Stimulated activated memory B cell treated with anti-CD40 and anti-IgM and Interleukin-4, amounts not matched to agents 10 μg/mL and 1 μg/mL and 100 μg/mL, for 72 hours (primary cell): Measurements from ENCODE around the gene CKAP2L.

ENCODE experiments used
- ATAC-seq: fragments of 150-1000 bp; cut with Tn5 transposase; 2 replicates; pipeline ENCODE4 v1.10.0; 2021
- H3K27ac Mint-ChIP-seq: one replicate; pipeline ENCODE4 v1.8.0; 2022; ENCODE audit warnings: mild to moderate bottlenecking, mixed read lengths
- H3K27me3 Mint-ChIP-seq: one replicate; pipeline ENCODE4 v1.8.0; 2022; ENCODE audit warnings: mixed read lengths
- H3K36me3 Mint-ChIP-seq: one replicate; pipeline ENCODE4 v1.8.0; 2022; ENCODE audit warnings: mixed read lengths
- H3K4me1 Mint-ChIP-seq: one replicate; pipeline ENCODE4 v1.8.0; 2022; ENCODE audit warnings: mixed read lengths
- H3K4me3 Mint-ChIP-seq: one replicate; pipeline ENCODE4 v1.8.0; 2022; ENCODE audit warnings: mild to moderate bottlenecking, moderate library complexity, mixed read lengths
- H3K9me3 Mint-ChIP-seq: one replicate; pipeline ENCODE4 v1.8.0; 2022; ENCODE audit warnings: mixed read lengths

CKAP2L gene

DNA sequence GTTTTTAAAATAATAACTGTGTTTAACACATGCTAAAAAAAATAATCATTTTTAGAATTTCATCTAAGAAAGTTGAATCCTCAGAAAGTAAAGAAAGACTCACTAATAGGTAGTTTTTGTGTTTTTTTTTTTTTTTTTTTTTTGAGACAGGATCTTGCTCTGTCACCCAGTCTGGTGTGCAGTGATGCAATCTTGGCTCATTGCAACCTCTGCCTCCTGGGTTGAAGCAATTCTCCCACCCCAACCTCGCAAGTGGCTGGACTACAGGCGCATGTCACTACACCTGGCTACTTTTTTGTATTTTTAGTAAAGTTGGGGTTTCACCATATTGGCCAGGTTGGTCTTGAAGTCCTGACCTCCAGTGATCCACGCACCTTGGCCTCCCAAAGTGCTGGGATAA, 7.1 kb downstream of the CKAP2L start:
- Mint-ChIP-seq H3K27me3 (no peaks in the 10 kb centered on the region), H3K36me3 (peaks cover 10% of the 10 kb centered on the region), H3K9me3 (no peaks in the 10 kb centered on the region), H3K4me3 (no peak overlapping the region), H3K4me1 (peaks cover 10% of the 10 kb centered on the region), H3K27ac (no peak overlapping the region)
- no peak for ATAC-seq

GRCh38 chr2:112756207-112756606, 8.2 kb downstream of the CKAP2L start:
- no peaks in the 10 kb centered on the region for H3K9me3 Mint-ChIP-seq
- no peak overlapping the region for H3K4me3 Mint-ChIP-seq
- no peak overlapping the region for H3K27ac Mint-ChIP-seq
- no peaks in the 10 kb centered on the region for H3K27me3 Mint-ChIP-seq
- H3K36me3 Mint-ChIP-seq = peaks cover 10% of the 10 kb centered on the region
- H3K4me1 Mint-ChIP-seq = peaks cover 10% of the 10 kb centered on the region
- ATAC-seq = no peak

DNA sequence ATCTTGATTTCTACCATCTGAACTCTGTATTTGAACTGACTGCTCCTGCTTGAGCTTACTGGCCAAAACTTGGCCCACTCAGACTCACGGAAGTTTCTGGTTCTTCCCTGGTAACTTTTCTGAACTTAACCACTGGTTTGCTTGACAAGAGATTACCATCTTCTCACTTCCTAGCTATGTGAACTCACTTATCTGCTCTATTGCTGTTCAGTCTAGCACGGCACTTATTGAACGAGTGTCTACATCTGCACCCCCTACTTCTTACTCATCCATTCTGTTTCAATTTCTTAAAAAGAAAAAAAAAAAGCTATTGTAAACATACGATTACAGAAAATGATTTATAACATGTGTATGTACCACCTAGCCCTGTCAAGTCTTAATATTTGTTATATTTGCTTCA, 9.0 kb downstream of the CKAP2L start:
- Mint-ChIP-seq H3K4me1 (peaks cover 10% of the 10 kb centered on the region), H3K36me3 (peaks cover 10% of the 10 kb centered on the region), H3K9me3 (no peaks in the 10 kb centered on the region), H3K27me3 (no peaks in the 10 kb centered on the region), H3K4me3 (no peak overlapping the region), H3K27ac (no peak overlapping the region)
- ATAC-seq = no peak

DNA sequence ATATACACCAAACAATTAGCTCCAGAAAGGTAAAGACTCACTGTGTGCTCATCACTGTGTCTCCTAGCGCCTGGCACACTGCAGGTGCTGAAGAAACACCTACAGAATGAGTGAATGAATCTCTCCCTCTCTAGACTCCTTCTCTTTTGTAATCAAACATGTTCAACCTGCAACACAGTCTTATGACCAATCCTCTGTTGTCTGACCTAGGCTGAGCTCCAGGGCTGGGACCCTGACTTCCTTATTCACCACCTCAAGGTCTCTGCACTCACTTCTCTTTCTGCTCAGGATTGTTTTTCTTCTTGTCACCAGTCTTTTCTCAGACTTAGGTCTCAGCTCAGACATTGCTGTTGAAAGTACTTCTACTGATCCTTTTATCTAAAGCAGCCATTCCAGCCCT, 9.8 kb downstream of the CKAP2L start:
- H3K4me1 Mint-ChIP-seq = peaks cover 18% of the 10 kb centered on the region
- no peak overlapping the region for H3K4me3 Mint-ChIP-seq
- no peaks in the 10 kb centered on the region for H3K27me3 Mint-ChIP-seq
- no peaks in the 10 kb centered on the region for H3K9me3 Mint-ChIP-seq
- no peak overlapping the region for H3K27ac Mint-ChIP-seq
- H3K36me3 Mint-ChIP-seq = peaks cover 10% of the 10 kb centered on the region
- no peak for ATAC-seq

DNA sequence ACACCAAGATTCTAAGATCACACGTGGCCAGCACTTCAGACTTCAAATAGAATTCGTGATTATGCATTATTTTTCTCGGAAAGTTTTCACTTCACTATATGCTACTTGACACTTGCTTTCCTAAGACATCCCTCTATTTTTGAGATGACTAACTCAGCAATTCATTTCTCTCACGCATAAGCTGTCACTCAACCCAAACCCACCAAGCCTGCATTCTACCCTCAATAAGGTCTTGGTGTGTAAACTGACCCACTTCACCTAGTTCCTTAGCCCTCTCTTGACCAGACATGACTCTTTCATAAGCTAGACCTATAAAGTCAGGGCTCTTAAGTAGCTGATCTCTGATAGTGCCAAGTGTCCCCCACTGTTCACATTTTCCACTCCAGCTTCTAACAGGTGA, 11.7 kb downstream of the CKAP2L start:
- Mint-ChIP-seq H3K27me3 (no peaks in the 10 kb centered on the region), H3K27ac (no peak overlapping the region), H3K9me3 (no peaks in the 10 kb centered on the region), H3K4me1 (peaks cover 18% of the 10 kb centered on the region), H3K4me3 (no peak overlapping the region), H3K36me3 (peaks cover 11% of the 10 kb centered on the region)
- ATAC-seq = no peak

GRCh38 chr2:112751451-112752197, 12.8 kb downstream of the CKAP2L start:
- Mint-ChIP-seq H3K4me3 (no peak overlapping the region), H3K9me3 (no peaks in the 10 kb centered on the region), H3K4me1 (peaks cover 18% of the 10 kb centered on the region), H3K27ac (no peak overlapping the region), H3K36me3 (peaks cover 15% of the 10 kb centered on the region), H3K27me3 (no peaks in the 10 kb centered on the region)
- no peak for ATAC-seq

GRCh38 chr2:112750560-112750843, 13.9 kb downstream of the CKAP2L start:
- Mint-ChIP-seq H3K27me3 (no peaks in the 10 kb centered on the region), H3K36me3 (peaks cover 15% of the 10 kb centered on the region), H3K9me3 (no peaks in the 10 kb centered on the region), H3K4me1 (peaks cover 18% of the 10 kb centered on the region), H3K27ac (peak overlapping the region; percentile 55), H3K4me3 (no peak overlapping the region)
- no peak for ATAC-seq

DNA sequence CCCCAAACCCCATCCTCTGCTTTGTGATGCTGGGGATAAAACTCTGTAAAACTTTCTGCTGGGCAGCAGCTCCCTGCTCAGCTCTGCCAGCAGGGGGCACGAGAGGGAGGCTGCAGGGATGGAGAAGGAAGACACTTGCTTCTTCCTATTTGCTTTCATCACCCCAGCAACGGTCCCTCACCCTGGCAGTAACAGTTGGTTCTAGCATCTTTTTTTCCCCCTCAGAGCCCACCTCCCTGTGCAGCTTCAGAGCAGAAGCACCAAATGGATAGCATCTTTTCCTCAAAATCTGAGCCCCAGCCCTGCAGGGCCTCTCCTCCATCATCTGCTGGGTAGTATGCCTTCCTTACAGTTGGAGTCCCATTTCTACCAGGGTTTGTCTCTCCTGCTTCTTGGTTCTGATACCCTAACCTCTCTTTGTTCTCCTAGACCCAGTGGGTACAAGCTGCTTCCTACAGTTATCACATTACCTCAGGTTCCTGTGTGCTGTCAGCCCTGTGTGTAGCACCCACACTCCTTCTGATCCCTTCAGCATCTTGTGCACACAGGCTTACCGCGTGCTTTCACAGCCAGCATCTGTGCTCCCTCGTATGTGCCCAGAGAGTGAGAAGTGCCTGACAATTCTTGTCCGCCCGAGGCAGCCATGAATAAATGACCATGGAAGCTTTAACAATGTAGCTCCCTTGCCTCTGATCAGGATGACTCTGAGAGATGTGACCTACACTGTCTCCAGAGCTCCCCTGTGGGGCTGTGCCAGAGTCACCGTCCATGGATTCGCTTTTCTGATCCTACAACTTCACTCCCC, 14.5 kb downstream of the CKAP2L start:
- H3K27ac Mint-ChIP-seq = peak overlapping the region; percentile 55
- no peaks in the 10 kb centered on the region for H3K27me3 Mint-ChIP-seq
- no peak overlapping the region for H3K4me3 Mint-ChIP-seq
- H3K4me1 Mint-ChIP-seq = peaks cover 18% of the 10 kb centered on the region
- no peaks in the 10 kb centered on the region for H3K9me3 Mint-ChIP-seq
- peak; percentile 83 for ATAC-seq
- peaks cover 15% of the 10 kb centered on the region for H3K36me3 Mint-ChIP-seq

- Mint-ChIP-seq H3K27me3 (no peaks in the 10 kb centered on the region), H3K4me1 (no peaks in the 10 kb centered on the region), H3K36me3 (peaks cover 22% of the 10 kb centered on the region), H3K4me3 (no peak overlapping the region), H3K27ac (no peak overlapping the region), H3K9me3 (no peaks in the 10 kb centered on the region)
- no peak for ATAC-seq
Observed at GRCh38 chr2:112740527-112740926, 23.9 kb downstream of the CKAP2L start.

- no peak overlapping the region for H3K27ac Mint-ChIP-seq
- no peaks in the 10 kb centered on the region for H3K27me3 Mint-ChIP-seq
- H3K9me3 Mint-ChIP-seq = no peaks in the 10 kb centered on the region
- peaks cover 24% of the 10 kb centered on the region for H3K36me3 Mint-ChIP-seq
- H3K4me1 Mint-ChIP-seq = no peaks in the 10 kb centered on the region
- H3K4me3 Mint-ChIP-seq = no peak overlapping the region
- no peak for ATAC-seq
Observed at GRCh38 chr2:112737542-112738232, 26.7 kb downstream of the CKAP2L start.

DNA sequence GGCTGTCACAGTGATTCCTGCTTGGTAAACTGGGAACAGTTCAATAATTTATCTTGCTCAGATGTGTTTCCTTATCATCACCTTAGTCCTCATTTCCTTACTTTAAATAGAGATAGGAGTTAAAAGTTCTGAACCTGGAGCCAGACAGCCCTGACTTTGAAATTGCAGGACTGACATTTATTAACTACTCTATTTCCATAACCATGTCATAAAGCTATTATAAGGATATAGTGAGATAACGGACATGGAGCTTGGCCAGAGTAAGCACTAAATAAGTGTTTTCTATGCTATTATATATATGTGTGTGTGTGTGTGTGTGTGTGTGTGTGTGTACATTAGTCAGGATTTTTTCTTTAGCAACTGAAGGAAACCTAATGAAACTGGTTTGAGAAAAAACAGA, 30.5 kb downstream of the CKAP2L start:
- Mint-ChIP-seq H3K4me3 (no peak overlapping the region), H3K27ac (no peak overlapping the region), H3K36me3 (peaks cover 10% of the 10 kb centered on the region), H3K9me3 (no peaks in the 10 kb centered on the region), H3K27me3 (no peaks in the 10 kb centered on the region), H3K4me1 (no peaks in the 10 kb centered on the region)
- ATAC-seq = no peak

GRCh38 chr2:112733456-112733855, 31.0 kb downstream of the CKAP2L start:
- Mint-ChIP-seq H3K27ac (no peak overlapping the region), H3K9me3 (no peaks in the 10 kb centered on the region), H3K4me1 (peaks cover 4% of the 10 kb centered on the region), H3K36me3 (peaks cover 10% of the 10 kb centered on the region), H3K27me3 (no peaks in the 10 kb centered on the region), H3K4me3 (no peak overlapping the region)
- no peak for ATAC-seq

- H3K4me1 Mint-ChIP-seq = peaks cover 19% of the 10 kb centered on the region
- H3K27ac Mint-ChIP-seq = no peak overlapping the region
- no peak overlapping the region for H3K4me3 Mint-ChIP-seq
- no peak for ATAC-seq
- no peaks in the 10 kb centered on the region for H3K27me3 Mint-ChIP-seq
- H3K9me3 Mint-ChIP-seq = no peaks in the 10 kb centered on the region
- H3K36me3 Mint-ChIP-seq = peaks cover 7% of the 10 kb centered on the region
Observed at GRCh38 chr2:112731479-112731878, 32.9 kb downstream of the CKAP2L start.

- Mint-ChIP-seq H3K4me1 (peaks cover 26% of the 10 kb centered on the region), H3K9me3 (no peaks in the 10 kb centered on the region), H3K4me3 (no peak overlapping the region), H3K36me3 (peaks cover 5% of the 10 kb centered on the region), H3K27me3 (no peaks in the 10 kb centered on the region), H3K27ac (no peak overlapping the region)
- no peak for ATAC-seq
Observed at GRCh38 chr2:112730791-112731190, 33.6 kb downstream of the CKAP2L start.

- no peaks in the 10 kb centered on the region for H3K36me3 Mint-ChIP-seq
- H3K9me3 Mint-ChIP-seq = no peaks in the 10 kb centered on the region
- H3K4me3 Mint-ChIP-seq = no peak overlapping the region
- no peak for ATAC-seq
- H3K4me1 Mint-ChIP-seq = peaks cover 31% of the 10 kb centered on the region
- no peak overlapping the region for H3K27ac Mint-ChIP-seq
- no peaks in the 10 kb centered on the region for H3K27me3 Mint-ChIP-seq
Observed at GRCh38 chr2:112730216-112730615, 34.2 kb downstream of the CKAP2L start.
